ENCODE results near the gene ATOH8.

The ATOH8 gene

GRCh38 chr2:85754313-85755095 is 713 bp downstream of the ATOH8 start:
- DNase-seq (ENCODE audit: low read depth): no peak

GRCh38 chr2:85755122-85756027 is 1.6 kb downstream of the ATOH8 start:
- no peak for DNase-seq (ENCODE audit: low read depth)

GRCh38 chr2:85756195-85756594 is 2.4 kb downstream of the ATOH8 start:
- no peak for DNase-seq (ENCODE audit: low read depth)

- DNase-seq (ENCODE audit: low read depth): no peak
These were observed 3.1 kb downstream of the ATOH8 start for GRCh38 chr2:85756822-85757435.

GRCh38 chr2:85757860-85758259 is 4.1 kb downstream of the ATOH8 start:
- no peak for DNase-seq (ENCODE audit: low read depth)

GRCh38 chr2:85758361-85759256 is 4.8 kb downstream of the ATOH8 start:
- DNase-seq (ENCODE audit: low read depth): no peak

GRCh38 chr2:85759257-85759613 is 5.4 kb downstream of the ATOH8 start:
- no peak for DNase-seq (ENCODE audit: low read depth)

- no peak for DNase-seq (ENCODE audit: low read depth)
These were observed 6.6 kb downstream of the ATOH8 start for GRCh38 chr2:85760371-85760770.

GRCh38 chr2:85760872-85761271 is 7.1 kb downstream of the ATOH8 start:
- DNase-seq (ENCODE audit: low read depth): no peak

GRCh38 chr2:85761512-85761944 is 7.7 kb downstream of the ATOH8 start:
- DNase-seq (ENCODE audit: low read depth): no peak

- DNase-seq (ENCODE audit: low read depth): no peak
These were observed 8.2 kb downstream of the ATOH8 start for GRCh38 chr2:85761946-85762345.

- no peak for DNase-seq (ENCODE audit: low read depth)
These were observed 9.3 kb downstream of the ATOH8 start for GRCh38 chr2:85763132-85763531.

- DNase-seq (ENCODE audit: low read depth): no peak
These were observed 10.0 kb downstream of the ATOH8 start for GRCh38 chr2:85763831-85764230.

- DNase-seq (ENCODE audit: low read depth): no peak
These were observed 11.4 kb downstream of the ATOH8 start for GRCh38 chr2:85765081-85765731.

GRCh38 chr2:85766229-85766628 is 12.4 kb downstream of the ATOH8 start:
- no peak for DNase-seq (ENCODE audit: low read depth)

GRCh38 chr2:85767803-85768665 is 14.2 kb downstream of the ATOH8 start:
- no peak for DNase-seq (ENCODE audit: low read depth)

- DNase-seq (ENCODE audit: low read depth): no peak
These were observed 14.9 kb downstream of the ATOH8 start for GRCh38 chr2:85768713-85769112.

- DNase-seq (ENCODE audit: low read depth): no peak
These were observed 15.6 kb downstream of the ATOH8 start for GRCh38 chr2:85769236-85769982.

- DNase-seq (ENCODE audit: low read depth): no peak
These were observed 16.2 kb downstream of the ATOH8 start for GRCh38 chr2:85769983-85770362.

GRCh38 chr2:85770369-85770768 is 16.6 kb downstream of the ATOH8 start:
- DNase-seq (ENCODE audit: low read depth): no peak

Measured in HS-27A (cell line).